ENCODE data around the gene AQP3.
"Not testable (repeated sequence)": the region's sequence is repeated elsewhere in the genome, so short reads cannot be mapped to it uniquely, and the experiment has no call there.

AQP3 gene

DNA sequence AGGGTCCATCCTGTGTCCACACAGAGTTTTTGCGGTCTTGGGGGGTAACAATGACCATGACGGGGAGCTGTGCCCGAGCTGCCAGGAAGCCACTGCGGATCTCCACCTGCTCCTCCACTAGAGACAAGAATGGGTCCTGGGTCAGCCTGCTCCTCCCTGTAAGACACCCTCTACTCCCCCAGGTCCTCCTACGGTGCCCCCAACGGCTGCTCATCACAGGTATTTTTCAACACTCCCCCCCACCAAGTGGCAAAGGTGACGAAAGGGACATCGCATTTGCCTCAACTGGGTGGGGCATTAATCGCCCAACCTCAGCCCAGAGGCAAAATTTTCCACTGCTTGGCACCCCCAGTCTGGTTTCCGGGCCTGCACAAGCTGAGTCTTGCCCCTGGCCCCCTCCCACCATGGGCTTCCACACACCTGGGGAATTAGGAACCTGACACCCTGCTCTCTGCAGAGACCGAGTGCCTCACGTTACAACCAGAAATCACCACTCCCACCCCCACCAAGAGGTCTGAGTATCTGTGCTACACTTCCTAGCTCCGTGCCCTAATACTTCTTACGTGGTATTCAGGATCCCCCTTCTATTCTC lies 16.7 kb upstream of the AQP3 start:
- no peak for DNase-seq

DNA sequence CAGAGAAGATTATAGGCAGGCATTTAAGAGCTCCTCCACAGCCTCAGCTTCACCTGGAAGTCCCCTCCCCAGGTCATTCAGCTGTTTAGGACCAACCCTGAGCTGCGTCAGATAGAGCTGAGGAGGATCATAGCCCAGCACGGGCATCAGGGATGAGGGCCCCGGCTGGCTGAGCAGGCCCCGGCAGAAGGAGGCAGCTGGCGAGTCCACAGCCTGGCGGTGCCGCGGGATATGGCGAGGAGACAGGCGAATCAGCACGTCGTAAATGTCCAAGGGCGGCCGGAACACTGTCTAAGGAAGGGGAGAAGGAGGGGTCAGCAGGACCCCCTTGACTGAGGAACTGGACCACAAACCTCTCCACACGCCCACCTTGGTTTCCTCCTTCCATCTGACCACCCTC lies 15.8 kb upstream of the AQP3 start:
- DNase-seq, result no peak

DNA sequence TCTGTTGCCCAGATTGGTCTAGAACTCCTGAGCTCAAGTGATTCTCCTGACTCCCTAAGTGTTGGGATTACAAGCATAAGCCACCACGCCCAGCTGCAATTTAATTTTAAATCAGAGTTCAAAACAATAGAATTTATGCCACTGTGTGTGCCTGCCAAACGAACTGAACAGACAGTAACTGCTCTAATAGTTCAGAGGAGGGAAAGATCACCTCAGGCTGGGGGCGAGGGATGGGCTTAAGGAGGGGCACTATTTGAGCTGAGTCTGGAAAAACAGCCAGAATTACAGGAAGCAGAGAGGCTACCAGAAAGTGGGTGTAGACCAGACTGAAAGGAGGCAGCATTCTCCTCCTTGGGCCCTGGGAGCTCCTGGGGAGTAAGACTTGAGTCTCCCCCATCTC lies 14.1 kb upstream of the AQP3 start:
- no peak for DNase-seq

DNA sequence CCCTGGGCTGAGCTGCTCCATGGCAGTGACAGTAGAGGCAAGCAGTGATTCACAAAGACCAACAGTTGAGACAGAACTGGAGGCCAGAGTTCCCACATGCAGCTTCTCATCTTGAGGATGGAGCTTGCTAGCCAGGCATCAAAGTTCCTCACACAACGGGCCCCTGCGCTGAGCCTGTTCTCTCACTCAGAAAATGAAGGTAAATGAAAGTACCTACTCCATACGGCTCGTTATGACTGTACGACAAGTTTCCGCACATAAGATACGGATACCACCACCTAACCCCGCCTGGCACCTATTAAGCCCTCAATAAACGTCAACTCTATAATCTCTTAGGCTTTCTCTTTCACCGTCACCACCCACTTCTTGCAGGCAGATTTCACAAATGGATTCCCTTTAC lies 13.5 kb upstream of the AQP3 start:
- DNase-seq, result no peak

DNA sequence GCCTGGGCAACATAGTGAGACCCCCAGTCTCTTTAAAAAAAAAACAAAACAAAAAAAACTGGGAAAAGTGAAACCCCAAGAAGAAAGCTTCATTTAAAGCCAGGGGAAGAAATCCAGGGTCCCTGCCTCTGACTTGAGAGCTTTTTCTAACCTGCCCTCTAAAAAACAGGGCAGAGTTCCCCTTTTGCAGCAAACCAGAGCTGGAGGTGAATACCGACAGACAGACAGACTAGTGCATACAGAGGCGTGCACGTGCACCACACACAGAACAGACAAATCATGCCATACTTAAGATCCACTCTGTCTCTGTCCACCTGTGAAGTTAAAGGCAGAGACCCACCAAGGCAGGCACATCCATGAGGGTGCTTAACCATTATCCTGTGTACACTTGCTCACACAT lies 11.7 kb upstream of the AQP3 start:
- no peak for DNase-seq

DNA sequence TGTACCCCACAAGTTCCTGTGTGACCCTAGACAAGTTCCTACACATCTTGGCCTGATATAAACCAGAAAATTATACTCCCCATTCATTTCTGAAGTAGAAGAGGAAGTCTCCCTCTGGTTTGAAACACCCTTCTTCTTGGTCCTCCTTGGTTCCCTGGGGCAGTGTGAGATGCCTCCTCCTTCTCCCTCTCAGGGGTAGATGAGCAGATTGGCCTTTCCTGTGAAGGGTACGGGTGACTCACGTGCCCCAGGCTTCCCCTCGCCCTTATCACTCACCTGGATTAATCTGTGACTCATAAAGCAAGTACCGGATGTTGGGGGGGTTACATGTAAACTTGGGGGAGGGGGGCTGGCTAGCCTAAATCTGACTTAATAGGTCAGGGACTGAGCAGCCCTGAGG lies 11.1 kb upstream of the AQP3 start:
- DNase-seq, result peak; percentile 41

DNA sequence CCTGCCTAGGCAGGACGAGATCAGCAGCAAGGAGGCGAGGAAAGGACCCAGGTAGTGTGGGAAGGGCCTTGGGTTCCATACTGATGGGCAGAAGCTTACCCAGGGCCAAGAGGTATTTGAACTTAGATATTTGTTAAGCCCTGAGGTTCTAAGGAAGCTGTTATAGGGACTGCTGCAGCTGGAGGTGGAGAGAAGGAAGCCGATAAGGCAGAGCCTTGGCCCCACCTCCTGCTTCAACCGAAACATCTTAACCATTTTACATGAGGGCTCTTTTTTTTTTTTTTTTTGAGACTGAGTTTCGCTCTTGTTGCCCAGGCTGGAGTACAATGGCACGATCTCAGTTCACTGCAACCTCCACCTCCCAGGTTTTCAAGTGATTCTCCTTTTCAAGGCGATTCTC lies 8.6 kb upstream of the AQP3 start:
- no peak for DNase-seq

DNA sequence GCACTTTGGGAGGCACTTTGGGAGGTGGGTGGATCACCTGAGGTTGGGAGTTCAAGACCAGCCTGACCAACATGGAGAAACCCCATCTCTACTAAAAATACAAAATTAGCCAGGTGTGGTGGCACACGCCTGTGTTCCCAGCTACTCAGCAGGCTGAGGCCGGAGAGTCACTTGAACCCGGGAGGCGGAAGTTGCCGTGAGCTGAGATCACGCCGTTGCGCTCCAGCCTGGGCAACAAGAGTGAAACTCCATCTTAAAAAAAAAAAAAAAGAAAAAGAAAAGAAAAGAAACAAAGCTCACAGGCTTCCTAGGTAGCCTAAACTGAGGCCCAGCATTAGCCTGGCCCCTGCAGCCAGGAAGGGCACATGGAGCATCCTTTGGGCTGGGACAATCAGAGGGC lies 8.1 kb upstream of the AQP3 start:
- DNase-seq, result not testable (repeated sequence)

DNA sequence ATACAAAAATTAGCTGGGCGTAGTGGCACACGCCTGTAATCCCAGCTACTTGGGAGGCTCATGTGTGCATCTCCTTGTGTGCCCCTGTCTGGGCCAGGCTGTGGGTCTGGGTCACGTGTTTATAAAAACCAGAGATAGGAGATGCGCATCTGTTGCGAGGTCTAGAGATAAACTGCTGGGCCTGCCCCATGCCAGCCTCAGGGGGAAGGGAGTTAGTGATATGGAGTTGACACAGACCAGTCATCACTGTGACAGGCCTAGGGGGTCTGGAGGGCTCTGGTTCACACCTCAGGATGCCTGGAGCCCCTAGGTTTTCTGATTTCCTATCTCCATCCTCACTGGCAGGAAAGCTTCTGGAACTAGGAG lies 7.3 kb upstream of the AQP3 start:
- DNase-seq, result not testable (repeated sequence)

DNA sequence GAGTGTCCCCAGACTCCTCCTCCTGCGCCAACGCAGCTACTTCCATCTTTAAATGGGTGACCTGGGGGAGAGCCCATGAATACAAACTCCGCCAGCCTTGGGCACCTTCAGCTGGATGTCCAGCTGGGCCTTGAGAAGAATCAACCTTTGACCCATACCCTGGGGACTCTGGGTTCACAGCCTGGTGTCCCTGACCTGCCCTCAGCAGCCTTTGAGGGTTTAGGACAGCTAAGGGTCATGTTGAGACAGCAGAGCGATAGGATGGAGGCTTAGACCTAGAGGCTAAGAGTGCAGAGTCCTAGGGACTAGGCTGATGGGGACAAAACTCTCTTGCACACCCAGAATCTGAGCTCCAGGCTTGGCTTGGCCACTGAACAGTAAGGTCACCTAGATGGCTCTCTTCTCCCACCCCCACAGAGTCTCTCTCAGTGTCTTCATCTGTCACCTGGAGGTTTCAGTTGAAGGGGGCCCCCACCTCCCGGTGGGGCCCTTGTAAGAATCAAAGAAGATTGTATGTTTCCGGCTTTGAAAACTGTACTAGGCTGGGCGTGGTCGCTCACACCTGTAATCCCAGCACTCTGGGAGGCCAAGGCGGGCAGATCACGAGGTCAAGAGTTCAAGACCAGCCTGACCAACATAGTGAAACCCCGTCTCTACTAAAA lies 6.7 kb upstream of the AQP3 start:
- DNase-seq, result no peak

DNA sequence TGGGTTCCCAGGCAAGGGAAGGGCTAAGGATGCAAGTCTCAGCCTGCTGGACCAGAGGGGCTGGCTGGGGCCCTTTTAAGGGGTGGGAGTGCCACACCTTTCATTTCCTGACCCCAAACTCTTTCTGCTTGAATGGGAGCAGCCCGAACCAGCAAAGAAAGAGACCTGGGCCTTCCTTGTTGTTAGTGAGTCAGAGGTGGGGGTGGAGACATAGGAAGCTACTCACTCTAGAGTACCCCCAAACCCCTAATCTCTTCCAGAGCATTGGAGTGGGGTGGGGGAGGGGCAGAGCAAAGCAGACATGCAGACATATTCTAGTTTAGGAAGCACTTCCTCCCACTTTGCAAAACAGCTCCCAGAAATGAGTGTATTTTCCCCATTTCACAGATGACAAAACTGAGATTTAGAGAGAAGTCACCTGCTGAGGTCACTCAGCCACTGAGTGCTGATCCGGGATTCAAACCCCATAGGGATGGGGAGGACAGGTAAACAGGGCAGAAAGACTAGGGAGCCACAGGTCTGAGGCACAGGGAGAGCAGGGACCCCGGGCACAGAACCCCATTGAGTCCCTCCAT lies 6.0 kb upstream of the AQP3 start:
- no peak for DNase-seq

DNA sequence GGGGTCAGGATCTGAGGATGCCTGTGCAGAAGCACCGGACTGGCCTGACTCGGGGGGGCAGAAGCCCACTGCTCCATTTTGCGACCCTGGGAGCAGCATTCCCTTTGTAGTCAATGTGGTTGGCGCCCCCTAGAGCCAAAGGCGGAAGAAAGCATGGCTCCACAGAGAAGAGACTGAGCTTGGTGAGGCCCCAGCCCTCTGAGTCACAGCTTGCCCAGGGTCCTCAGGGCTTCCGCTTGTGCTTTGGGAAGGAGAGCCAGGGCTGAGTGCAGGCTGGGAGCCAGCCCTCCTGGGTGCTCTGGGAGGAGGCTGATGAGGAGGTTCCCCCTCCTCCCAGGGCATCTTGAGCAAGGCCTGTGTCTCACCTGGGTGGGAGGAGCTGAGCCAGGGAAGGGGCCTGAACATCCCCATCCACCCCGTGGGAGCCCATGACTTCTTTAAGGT lies 5.5 kb upstream of the AQP3 start:
- DNase-seq, result peak; percentile 78

DNA sequence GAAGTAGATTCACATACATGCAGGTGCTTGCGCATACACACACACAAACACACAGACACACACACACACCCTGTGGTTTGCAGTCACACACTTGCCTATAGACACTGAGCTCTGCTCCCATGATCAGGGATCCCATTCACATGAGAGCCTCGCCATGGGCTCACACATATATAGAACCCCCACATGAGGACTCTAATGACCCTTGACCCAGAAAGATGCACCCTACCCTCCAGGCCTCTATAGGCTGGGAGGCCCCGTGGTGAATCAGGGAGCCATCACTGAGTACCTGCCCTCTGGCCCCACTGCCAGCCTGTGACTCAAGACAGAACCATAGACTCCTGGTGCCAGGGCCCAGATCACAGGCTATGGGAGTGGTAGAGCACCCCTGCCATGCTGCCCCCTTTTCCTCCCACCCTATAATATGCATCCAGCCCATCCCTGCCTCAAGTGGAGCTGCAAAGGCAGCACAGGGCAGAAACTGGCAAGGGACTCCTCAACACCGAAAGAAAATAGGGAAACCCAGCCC lies 3.3 kb upstream of the AQP3 start:
- DNase-seq, result no peak

DNA sequence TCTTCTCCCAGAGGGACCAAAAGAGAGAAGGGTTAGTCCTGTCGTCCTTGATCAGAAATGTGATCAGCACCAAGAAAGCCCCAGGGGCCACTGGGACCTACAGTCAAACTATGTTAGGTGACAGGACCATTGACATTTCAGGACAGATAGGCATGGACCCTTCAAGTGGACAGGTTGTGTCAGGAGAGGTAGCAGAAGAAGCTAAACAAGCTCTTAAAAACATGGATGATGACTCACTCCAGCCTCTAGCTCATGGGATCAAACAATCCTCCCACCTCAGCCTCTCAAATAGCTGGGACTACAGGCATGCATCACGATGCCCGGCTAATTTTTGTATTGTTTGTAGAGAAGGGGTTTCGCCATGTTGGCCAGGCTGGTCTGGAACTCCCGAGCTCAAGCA lies 2.3 kb upstream of the AQP3 start:
- DNase-seq, result no peak

DNA sequence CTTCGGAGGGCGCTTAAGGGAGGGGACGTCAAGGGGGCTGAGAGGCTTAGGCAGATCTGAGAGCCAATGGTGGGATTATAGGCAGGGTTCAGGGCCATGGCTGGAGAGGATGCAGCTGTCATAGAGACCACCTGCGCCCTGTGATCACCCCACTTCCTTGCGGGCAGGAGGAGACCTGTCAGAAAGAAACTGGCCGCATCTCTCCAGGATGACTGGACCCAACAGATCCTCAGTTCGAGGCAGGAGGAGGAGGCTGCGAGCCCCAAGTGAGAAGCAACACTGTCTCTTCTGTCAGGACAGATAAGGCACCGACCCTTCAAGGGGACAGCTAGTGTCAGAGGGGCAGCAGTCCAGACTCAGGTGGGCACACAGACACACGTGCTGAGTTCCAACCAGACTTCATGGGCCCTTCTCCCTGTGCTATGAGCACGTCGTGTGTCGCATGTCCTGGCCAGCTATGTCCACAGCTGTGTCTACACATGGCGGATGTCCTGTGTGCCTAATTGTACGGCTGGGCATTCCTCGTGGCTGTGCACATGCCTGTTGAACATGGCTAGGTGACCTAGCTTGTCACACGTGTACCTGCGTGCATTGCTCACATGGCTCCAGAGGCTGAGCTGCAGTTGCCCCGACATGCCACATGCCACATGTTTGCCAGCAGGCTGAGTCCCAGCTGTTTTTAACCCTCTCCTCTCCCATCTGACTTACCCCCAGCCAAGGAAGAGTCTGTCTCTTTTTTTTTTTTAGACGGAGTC lies 583 bp upstream of the AQP3 start:
- no peak for DNase-seq

DNA sequence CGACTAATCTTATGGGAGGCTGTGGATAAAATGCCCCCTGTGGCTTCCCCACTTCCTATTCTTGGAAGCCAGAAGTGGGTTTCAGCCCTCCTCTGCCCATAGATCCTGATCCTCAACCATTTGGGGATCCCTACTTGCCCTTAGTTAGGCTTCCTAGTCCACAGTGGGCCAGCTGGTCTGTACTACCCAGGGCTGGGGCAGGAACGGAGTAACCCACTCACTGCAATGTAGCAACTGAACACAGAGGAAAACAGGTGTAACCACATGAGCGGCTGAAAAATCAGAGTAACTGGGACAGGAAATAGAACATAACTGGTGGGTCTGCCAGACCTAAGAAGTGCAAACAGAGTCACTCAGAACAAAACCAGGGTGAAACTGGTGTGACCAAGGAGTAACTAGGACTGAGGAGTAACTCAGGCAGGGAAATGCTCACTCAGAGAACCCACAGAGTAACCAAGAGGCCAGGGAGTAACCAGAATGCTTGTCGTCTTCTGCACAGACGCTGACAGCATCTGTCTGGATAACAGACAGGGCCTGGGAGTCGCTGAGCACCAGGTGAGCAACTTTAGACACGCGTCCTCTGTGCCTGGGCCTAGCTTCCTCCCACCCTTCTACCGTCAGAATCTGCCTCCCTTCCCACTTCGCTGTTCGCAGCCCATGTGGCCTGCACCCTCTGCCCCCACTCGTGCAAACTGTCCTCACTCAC lies 1.0 kb downstream of the AQP3 start:
- DNase-seq, result peak; percentile 41

DNA sequence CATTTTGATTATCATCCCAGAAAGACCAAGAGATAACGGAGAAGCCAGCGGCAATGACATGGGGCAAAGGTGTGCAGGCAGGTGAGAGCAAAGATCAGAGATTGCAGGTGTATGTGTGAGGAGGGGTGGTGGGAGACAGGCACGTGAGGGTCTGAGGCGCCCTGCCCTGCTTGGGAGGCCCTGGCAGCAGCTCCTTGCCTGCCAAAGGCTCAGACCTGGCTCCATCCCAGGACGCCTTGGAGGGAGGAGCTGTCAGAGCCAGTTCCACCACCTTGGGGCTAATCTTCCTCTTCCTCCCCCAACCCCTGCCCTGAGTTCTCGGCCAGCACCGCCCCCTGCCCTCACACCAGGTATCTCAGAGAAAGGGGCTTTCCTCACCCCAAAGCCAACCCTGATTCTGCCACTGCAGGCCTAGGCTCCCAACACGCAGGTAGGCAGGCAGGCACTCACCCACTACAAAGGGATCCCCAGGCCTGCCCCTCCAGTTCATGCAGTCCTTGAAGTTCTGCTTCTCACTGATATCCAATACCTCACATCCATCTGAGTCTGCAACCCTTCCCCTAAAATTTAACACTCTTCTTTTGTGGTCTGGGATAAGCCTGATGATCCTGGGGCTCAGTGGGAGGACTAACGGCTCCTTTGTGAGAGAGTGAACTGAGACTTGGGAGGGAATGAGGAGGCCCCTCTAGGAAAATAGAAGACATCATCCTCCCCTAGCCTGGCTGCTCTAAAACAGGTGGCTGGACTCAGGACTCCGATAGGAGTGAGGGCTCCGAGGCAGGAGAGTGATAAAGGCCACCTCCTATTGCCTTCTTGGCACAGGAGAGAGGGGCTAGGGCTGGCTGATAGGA lies 1.8 kb downstream of the AQP3 start:
- no peak for DNase-seq

DNA sequence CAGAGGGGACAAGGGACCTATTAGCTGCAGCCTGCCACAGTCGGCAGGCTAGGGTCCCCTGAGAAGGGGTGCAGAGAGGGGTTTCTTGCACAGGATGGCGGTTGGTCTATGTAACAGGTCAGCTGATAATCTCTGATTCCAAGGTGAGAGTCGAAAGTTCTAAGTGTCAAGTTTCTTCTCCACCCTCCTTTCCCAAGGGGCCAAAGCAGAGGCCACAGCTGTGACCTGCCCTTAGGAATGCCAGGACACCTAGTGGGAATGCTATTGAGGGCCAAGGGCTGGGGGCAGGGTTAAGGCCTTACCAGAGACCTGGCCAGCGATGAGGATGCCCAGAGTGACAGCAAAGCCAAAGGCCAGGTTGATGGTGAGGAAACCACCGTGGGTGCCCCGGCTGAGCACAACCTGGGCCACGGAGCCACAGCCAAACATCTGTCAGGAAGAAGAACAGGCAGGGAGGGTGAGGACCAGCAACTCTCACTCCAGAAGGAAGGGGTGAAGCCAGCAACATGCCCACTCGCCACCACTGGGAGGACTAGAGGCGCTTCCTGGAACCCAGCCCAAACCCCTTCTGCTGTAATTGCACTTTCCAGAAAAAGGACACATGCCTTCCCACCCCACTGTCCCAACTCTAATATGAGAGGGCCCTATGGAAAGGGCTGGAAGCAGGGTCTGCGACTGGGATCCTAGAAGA lies 3.8 kb downstream of the AQP3 start:
- no peak for DNase-seq

DNA sequence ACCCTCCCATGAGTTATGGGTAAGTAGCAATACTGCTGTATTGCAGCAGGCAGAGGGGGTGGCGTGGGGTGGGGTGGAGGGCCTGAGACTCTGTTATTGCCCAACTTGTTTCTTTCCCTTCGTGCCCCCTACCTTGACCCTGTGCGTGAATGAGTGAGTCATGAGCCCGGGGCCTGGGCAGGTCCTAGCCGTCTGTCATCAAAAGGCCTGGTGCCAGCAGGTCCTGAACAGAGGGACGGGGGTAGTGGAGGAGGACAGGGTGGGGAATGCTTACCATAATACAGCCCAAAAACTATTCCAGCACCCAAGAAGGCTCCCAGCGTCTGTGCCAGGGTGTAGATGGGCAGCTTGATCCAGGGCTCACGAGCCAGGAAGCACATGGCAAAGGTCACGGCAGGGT lies 4.3 kb downstream of the AQP3 start:
- DNase-seq, result no peak

DNA sequence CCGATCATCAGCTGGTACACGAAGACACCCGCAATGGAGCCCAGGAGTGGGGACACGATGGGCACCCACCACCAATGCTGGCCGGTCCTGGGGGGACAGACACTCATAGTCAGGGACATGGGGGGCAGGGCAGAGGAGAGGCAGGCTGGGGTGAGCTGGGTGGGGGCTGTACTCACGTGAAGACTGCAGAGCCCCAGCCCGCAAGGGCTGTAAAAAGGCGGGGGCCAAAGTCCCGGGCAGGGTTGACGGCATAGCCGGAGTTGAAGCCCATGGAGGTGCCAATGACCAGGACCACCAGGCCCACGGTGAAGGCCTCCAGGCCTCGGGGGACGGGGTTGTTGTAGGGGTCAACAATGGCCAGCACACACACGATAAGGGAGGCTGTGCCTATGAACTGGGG lies 5.3 kb downstream of the AQP3 start:
- no peak for DNase-seq

DNA sequence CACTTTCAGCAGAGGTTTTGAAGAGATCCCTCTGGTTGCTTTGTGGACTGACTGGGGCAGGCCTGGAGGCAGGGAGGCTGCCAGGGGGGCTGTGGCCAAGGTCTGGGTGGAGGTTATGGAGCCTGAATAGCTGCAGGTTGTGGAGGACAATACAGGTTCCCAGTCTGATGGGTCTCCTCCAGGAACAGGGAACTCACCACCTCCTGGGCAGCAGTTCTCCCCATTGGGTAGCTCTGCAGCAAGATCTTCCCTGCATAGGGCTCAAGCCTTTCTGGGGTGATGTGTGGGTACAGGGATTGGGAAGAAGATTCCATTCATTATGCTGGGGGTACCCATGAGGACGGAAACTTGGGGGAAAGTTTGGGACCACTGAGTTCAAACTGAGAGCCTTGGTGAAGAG lies 6.8 kb downstream of the AQP3 start:
- DNase-seq, result no peak

DNA sequence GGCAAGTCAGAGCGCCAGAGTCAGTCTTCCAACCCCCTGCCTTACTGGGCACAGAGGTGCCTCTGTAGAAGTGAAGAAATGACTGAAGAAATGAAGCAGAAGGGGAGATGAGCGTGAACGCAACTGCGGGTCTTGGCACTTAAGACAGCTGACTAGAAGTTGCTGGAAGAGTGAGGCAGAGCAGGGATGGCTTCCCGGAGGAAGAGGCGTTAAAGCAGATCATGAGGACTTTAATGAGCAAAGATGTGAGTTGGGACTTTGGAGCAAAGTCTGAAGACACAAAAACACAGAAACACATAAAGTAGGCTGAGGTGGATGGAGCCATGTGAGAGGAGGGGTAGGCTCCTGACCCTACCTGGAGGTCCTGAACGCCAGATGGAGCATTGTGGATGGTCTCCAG lies 7.2 kb downstream of the AQP3 start:
- DNase-seq, result no peak
